Measurements from ENCODE around the gene BCAS3.

The BCAS3 gene

GRCh38 chr17:61179380-61179806 is 501.7 kb downstream of the BCAS3 start:
- peaks cover 24% of the 10 kb centered on the region for H3K4me1 Mint-ChIP-seq
- TF ChIP-seq CTCF (IDR thresholded peaks at IDR 0.05): no peak
- peaks cover under 1% of the 10 kb centered on the region for H3K36me3 Mint-ChIP-seq (ENCODE audit: low read depth)
- no peaks in the 10 kb centered on the region for H3K27me3 Mint-ChIP-seq (ENCODE audit: low read depth, poor library complexity)
- H3K4me3 Mint-ChIP-seq: no peak overlapping the region
- DNase-seq: no peak
- no peaks in the 10 kb centered on the region for H3K9me3 Mint-ChIP-seq
- H3K27ac Mint-ChIP-seq: peak overlapping the region; percentile 97

- H3K4me3 Mint-ChIP-seq: no peak overlapping the region
- no peak for TF ChIP-seq CTCF (IDR thresholded peaks at IDR 0.05)
- no peaks in the 10 kb centered on the region for H3K36me3 Mint-ChIP-seq (ENCODE audit: low read depth)
- peaks cover 8% of the 10 kb centered on the region for H3K27me3 Mint-ChIP-seq (ENCODE audit: low read depth, poor library complexity)
- peaks cover 42% of the 10 kb centered on the region for H3K4me1 Mint-ChIP-seq
- no peak for DNase-seq
- no peak overlapping the region for H3K27ac Mint-ChIP-seq
- no peaks in the 10 kb centered on the region for H3K9me3 Mint-ChIP-seq
These were observed 506.1 kb downstream of the BCAS3 start for GRCh38 chr17:61183793-61184192.

GRCh38 chr17:61185385-61185784 is 507.7 kb downstream of the BCAS3 start:
- TF ChIP-seq CTCF (IDR thresholded peaks at IDR 0.05): no peak
- peaks cover 41% of the 10 kb centered on the region for H3K4me1 Mint-ChIP-seq
- H3K9me3 Mint-ChIP-seq: peaks cover 5% of the 10 kb centered on the region
- peaks cover 5% of the 10 kb centered on the region for H3K36me3 Mint-ChIP-seq (ENCODE audit: low read depth)
- H3K27me3 Mint-ChIP-seq (ENCODE audit: low read depth, poor library complexity): peaks cover 8% of the 10 kb centered on the region
- no peak overlapping the region for H3K27ac Mint-ChIP-seq
- H3K4me3 Mint-ChIP-seq: no peak overlapping the region
- no peak for DNase-seq

GRCh38 chr17:61187038-61187437 is 509.4 kb downstream of the BCAS3 start:
- peaks cover 16% of the 10 kb centered on the region for H3K9me3 Mint-ChIP-seq
- peaks cover 8% of the 10 kb centered on the region for H3K27me3 Mint-ChIP-seq (ENCODE audit: low read depth, poor library complexity)
- no peak overlapping the region for H3K27ac Mint-ChIP-seq
- H3K4me1 Mint-ChIP-seq: peaks cover 41% of the 10 kb centered on the region
- no peak for DNase-seq
- peaks cover 10% of the 10 kb centered on the region for H3K36me3 Mint-ChIP-seq (ENCODE audit: low read depth)
- no peak overlapping the region for H3K4me3 Mint-ChIP-seq
- TF ChIP-seq CTCF (IDR thresholded peaks at IDR 0.05): no peak

GRCh38 chr17:61188081-61188480 is 510.4 kb downstream of the BCAS3 start:
- no peak overlapping the region for H3K27ac Mint-ChIP-seq
- H3K4me3 Mint-ChIP-seq: no peak overlapping the region
- TF ChIP-seq CTCF (IDR thresholded peaks at IDR 0.05): no peak
- H3K36me3 Mint-ChIP-seq (ENCODE audit: low read depth): peaks cover 10% of the 10 kb centered on the region
- peaks cover 20% of the 10 kb centered on the region for H3K9me3 Mint-ChIP-seq
- no peak for DNase-seq
- H3K27me3 Mint-ChIP-seq (ENCODE audit: low read depth, poor library complexity): peaks cover 8% of the 10 kb centered on the region
- peaks cover 41% of the 10 kb centered on the region for H3K4me1 Mint-ChIP-seq

- no peak for DNase-seq
- no peak for TF ChIP-seq CTCF (IDR thresholded peaks at IDR 0.05)
- no peak overlapping the region for H3K4me3 Mint-ChIP-seq
- peaks cover 11% of the 10 kb centered on the region for H3K27me3 Mint-ChIP-seq (ENCODE audit: low read depth, poor library complexity)
- peaks cover 36% of the 10 kb centered on the region for H3K4me1 Mint-ChIP-seq
- H3K9me3 Mint-ChIP-seq: peaks cover 20% of the 10 kb centered on the region
- H3K36me3 Mint-ChIP-seq (ENCODE audit: low read depth): peaks cover 10% of the 10 kb centered on the region
- no peak overlapping the region for H3K27ac Mint-ChIP-seq
These were observed 512.3 kb downstream of the BCAS3 start for GRCh38 chr17:61189968-61190367.

All from nephron progenitor cell (in vitro differentiated cells).